GM19328 (cell line): ENCODE data around the gene ERRFI1.

Source experiments
- ATAC-seq: cut with Tn5 transposase; IDR thresholded peaks from one replicate; pipeline ENCODE4 v1.9.1; 2021; ENCODE audit warnings: mild to moderate bottlenecking, moderate library complexity; ENCODE audit not compliant: unreplicated experiment

ERRFI1 gene

GRCh38 chr1:8004803-8005573, 21.1 kb downstream of the ERRFI1 start:
- no peak for ATAC-seq

GRCh38 chr1:8004113-8004802, 21.9 kb downstream of the ERRFI1 start:
- no peak for ATAC-seq

DNA sequence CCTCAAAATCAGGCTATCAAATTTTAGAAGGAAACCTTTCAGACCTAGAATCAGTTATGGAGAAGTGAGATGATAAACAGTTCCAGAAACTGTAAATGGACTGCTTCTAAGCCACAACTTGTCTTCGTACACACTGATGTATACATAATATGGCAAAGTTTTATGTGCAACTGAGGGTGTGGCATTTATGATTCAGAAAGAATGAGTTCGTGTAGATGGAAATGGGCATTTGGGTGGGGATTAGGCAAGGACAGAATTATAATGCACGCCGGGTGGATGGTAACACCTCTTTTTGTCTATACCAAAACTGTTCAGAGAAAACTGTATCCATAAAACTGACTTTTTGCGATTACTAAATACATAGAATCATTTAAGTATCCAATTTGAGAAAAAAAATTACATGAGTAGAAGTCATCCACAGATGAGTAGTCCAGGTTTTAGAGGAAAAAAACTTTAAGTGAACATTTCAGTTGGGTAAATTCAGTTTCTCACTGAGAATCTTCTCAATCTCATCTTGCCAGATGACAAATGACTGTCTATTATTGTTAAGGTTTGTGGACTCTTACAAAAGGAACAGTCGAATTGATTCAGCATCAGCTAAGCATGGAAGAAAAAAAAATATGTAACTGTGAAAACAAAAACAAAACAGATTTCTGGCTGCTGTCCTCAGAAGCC, 22.5 kb downstream of the ERRFI1 start:
- ATAC-seq = no peak

GRCh38 chr1:8002921-8003320, 23.2 kb downstream of the ERRFI1 start:
- no peak for ATAC-seq

GRCh38 chr1:8002329-8002910, 23.7 kb downstream of the ERRFI1 start:
- ATAC-seq = no peak

GRCh38 chr1:7995437-7995836, 30.7 kb downstream of the ERRFI1 start:
- no peak for ATAC-seq

DNA sequence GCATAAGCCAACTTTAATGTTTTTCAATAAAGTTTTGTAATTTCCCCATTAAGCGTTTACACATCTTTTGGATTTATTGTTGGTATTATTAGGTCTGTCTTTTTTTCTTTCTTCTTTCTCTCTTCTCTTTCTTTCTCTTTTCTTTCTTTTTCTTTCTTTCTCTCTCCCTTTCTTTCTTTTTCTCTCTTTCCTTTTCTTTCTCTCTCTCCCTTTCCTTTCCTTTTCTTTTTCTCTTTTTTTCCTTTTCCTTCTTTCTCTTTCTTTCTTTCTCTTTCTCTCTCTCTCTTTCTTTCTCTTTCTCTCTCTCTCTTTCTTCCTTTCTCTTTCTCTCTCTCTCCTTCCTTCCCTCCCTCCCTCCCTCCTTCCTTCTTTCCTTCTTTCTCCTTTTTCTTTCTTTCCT, 31.3 kb downstream of the ERRFI1 start:
- no peak for ATAC-seq

- no peak for ATAC-seq
These were observed 32.3 kb downstream of the ERRFI1 start for GRCh38 chr1:7993593-7994479.

- no peak for ATAC-seq
These were observed 33.2 kb downstream of the ERRFI1 start for GRCh38 chr1:7992885-7993284.

DNA sequence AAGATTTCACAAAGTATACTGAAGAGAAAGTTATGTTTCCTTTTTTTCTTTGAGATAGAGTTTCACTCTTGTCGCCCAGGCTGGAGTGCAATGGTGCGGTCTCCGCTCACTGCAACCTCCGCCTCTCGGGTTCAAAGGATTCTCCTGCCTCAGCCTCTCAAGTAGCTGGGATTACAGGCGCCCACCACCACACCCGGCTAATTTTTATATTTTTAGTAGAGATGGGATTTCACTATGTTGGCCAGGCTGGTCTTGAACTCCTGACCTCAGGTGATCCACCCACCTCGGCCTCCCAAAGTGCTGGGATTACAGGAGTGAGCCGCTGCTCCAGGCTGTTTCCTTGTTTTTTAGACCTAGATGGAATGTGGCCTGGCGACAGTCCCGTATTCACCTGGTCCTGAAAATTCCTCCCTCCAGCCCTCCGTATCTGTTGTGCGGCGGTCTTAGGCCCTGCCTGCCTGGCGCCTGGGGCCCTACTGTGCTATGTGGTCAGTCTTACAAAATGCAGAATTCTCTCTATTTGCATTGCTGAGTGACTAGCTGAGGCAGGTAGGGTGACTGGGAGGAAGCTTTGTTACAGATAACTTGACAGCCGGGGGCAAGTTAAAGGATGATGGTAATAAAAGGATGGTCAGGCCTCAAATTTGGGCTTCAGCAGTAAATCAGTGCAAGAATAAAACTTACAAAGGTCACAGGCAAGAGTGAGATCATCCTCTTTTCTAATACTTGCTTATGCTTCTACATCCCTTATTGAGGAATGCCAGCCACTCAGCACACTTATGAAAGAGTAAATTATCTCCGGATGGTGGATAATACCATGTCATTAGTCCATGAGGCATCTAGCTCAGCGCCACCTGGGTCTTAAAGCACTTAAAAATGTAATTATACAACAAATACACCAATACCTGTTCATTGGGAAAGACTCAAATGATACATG, 34.3 kb downstream of the ERRFI1 start:
- ATAC-seq = no peak

DNA sequence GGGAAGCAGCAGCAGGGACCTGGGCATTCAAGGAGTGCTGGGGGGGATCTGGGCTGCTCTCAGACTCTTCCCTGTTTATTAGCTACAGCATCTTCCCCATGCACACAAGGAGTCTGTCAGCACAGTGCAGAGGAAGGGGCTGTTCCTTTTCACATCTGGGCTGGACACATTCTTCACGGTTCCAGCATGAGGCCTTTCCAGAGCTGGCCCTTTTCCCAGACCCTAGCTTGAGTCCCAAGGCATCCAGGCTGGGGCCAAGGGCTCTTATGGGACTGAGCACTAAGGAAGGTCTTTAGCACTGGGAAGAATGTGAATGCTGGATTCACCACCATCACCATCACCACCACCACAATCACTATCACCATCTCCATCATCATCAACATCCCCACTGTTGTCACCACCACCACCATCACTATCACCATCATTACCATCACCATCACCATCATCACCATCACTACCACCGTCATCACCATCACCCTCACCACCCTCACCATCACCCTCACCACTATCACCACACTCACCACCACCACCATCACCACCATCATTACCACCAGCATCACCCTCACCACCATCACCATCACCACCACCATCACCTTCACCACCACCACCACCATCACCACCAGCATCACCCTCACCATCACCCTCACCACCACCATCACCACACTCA, 36.2 kb downstream of the ERRFI1 start:
- no peak for ATAC-seq

DNA sequence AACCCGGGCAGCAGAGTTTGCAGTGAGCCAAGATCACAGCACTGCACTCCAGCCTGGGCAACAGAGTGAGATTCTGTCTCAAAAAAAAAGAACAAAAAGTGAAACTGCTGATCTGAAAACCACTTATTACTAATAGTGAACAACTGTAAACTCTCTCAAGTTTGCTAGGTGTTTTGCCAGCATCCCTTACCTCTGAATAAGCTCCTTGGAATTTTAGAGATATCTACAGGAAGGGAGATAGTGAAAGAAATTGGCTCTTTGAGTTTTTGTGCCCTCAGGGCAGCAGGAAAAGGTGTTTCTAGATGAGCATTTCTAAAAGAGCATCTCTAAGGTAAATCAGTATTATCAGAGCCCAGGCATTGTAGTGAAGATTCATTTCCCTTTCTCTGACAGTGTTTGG, 37.5 kb downstream of the ERRFI1 start:
- ATAC-seq = no peak

DNA sequence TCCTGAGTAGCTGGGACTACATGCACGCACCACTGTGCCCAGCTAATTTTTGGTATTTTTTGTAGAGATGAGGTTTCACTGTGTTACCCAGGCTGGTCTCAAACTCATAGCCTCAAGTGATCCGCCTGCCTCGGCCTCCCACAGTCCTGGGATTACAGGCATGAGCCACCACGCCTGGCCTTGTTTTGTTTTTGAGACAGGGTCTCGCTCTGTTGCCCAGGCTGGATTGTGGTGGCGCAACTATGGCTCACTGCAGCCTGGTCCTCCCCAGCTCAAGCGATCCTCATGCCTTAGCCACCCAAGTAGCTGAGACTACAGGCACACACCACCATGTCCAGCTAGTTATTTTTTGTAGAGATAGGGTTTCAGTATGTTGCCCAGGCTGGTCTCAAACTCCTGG, 38.6 kb downstream of the ERRFI1 start:
- no peak for ATAC-seq

GRCh38 chr1:7985851-7986612, 40.1 kb downstream of the ERRFI1 start:
- no peak for ATAC-seq

DNA sequence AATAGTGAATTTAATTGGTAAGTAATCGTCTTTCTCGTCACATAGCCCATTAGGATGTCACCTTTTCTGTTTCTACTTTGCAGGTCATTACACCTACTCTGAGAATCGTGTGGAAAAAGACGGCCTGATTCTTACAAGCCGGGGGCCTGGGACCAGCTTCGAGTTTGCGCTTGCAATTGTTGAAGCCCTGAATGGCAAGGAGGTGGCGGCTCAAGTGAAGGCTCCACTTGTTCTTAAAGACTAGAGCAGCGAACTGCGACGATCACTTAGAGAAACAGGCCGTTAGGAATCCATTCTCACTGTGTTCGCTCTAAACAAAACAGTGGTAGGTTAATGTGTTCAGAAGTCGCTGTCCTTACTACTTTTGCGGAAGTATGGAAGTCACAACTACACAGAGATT, 41.3 kb downstream of the ERRFI1 start:
- no peak for ATAC-seq

- no peak for ATAC-seq
These were observed 42.9 kb downstream of the ERRFI1 start for GRCh38 chr1:7983086-7983778.

DNA sequence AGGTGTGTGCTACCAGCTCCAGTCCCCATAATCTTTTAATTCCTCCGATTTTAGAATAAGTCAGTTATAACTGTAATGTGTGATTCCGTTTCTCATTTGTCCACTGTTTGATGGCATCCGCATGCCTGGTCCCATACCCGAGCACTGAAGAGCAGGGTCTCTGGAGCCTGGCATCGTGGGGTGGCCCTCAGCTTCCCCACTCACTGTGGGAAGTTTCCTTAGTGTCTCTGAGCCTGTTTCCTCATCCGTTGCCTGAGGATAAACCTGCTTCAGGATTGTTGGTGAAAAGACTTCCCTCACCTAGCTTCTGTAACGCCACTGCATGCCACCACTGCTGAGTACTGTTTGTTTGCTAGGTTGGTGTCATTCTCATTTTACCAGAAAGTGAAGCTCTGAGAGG, 45.1 kb downstream of the ERRFI1 start:
- no peak for ATAC-seq
